ES-I3 (cell line): Measurements from ENCODE around the gene PNKD.

ENCODE experiments used
- H3K36me3 ChIP-seq: 2 replicates; pipeline ENCODE4 v1.6.1; 2013; ENCODE audit warnings: mild to moderate bottlenecking, low read length, control low read depth, moderate library complexity; ENCODE audit not compliant: insufficient read depth
- H3K4me1 ChIP-seq: 2 replicates; pipeline ENCODE4 v1.6.1; 2013; ENCODE audit warnings: mild to moderate bottlenecking, control low read depth, low read length; ENCODE audit not compliant: insufficient read depth
- H3K9ac ChIP-seq: 2 replicates; pipeline ENCODE4 v1.6.1; 2013; ENCODE audit warnings: low read depth, mild to moderate bottlenecking, low read length, moderate library complexity
- H3K9me3 ChIP-seq: 2 replicates; pipeline ENCODE4 v1.6.1; 2013; ENCODE audit warnings: mild to moderate bottlenecking, low read length, moderate library complexity; ENCODE audit not compliant: control insufficient read depth, insufficient read depth

The PNKD gene

GRCh38 chr2:218289639-218290315 is 19.5 kb downstream of the PNKD start:
- H3K9ac ChIP-seq: no peak overlapping the region
- no peaks in the 10 kb centered on the region for H3K36me3 ChIP-seq
- no peaks in the 10 kb centered on the region for H3K9me3 ChIP-seq
- H3K4me1 ChIP-seq: peaks cover 32% of the 10 kb centered on the region

GRCh38 chr2:218290316-218291261 is 20.3 kb downstream of the PNKD start:
- Histone ChIP-seq H3K4me1 (peaks cover 35% of the 10 kb centered on the region), H3K9me3 (no peaks in the 10 kb centered on the region), H3K36me3 (no peaks in the 10 kb centered on the region), H3K9ac (no peak overlapping the region)

DNA sequence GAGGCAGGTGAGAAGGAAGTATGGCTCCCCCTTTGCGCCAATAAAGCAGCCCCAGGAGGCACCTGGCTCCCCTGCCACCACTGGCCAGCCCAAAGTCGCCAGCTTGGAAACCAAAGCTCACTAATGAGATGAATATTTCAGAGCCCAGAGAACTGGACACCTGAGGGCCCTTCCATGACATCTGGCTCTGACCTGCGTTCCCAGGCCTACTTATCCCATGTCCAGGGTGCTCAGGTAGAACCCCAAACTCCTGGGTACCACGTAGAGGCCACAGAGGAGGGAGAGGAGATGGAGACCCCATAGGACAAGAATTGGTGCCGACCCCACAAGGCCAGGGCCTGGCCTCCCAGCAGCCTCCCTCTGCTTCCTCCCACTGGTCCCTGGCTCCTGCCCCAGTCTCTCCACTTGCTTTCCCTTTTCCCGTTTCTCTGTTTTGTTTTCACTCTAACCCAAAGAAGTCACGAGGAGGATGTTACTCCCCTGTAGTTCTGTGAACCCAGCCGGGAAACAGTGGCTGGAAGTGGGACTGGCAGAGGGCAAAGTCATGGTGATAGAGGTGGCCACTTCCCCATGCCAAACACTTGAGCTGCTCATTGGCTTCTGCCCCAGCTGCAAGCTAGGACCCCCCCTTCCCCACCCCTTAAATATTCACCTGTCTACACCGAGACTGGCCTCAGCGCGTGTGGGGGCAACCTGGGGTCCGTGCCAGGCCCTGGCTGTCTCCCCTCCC is 21.2 kb downstream of the PNKD start:
- peaks cover 26% of the 10 kb centered on the region for H3K4me1 ChIP-seq
- no peaks in the 10 kb centered on the region for H3K36me3 ChIP-seq
- peak overlapping the region; percentile 90; the same call in 1 of the 2 replicates for H3K9ac ChIP-seq
- H3K9me3 ChIP-seq: no peaks in the 10 kb centered on the region

DNA sequence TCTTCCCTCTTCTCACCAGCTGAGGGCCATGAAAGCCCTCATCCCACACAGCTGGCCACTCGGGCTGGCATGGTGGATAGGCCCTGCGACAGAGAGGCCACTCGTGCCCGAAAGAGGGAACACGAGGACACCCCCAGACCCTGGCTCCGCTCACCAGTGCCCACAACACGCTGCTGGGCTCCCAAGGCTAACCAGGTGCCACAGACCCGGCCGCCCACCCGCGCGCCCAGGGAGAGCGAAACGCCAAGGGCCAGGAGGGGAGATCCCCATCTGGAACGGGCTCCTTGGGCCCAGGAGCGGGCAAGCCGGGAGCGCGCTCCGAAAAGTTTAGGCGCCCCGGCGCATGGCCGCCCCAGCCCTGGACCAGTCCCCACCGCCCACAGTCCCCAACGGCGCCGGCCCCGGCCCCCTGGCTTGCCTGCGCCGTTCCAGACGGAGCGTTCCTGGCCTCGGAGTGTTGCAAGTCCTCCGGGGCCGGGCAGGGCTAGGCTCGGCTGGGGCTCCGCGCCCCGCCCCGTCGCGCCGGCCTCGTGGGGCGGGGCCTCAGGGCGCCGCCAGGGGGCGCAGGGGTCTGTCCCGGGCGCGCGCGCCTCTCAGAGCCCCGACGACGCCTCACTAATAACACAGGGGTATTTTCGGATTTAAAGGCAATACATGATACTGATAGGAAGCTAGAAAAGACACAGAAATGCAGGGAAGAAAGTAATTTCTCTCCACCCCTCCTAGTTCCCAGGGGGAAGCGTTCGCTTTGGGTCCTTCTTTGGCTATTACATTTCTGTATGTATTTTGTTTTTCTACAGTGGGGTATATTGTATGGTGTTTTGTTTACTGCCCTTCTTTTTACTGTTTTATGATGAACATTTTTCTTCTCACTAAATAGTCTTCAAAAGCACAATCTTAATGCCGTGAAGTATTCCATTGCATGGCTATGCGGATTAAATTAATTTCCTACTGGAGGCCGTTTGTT is 22.0 kb downstream of the PNKD start, which contains the start of gene TMBIM1:
TSS of gene TMBIM1 (minus strand) at position 456 of the 967 bp plus-strand sequence. CDS start 10,362 bp downstream, outside the sequence.
- Histone ChIP-seq H3K9me3 (no peaks in the 10 kb centered on the region), H3K4me1 (peaks cover 20% of the 10 kb centered on the region; the same call in 1 of the 2 replicates), H3K36me3 (no peaks in the 10 kb centered on the region), H3K9ac (peak within 1 kb of the TSS; percentile 90)

GRCh38 chr2:218293715-218294429 is 23.6 kb downstream of the PNKD start:
- no peaks in the 10 kb centered on the region for H3K9me3 ChIP-seq
- H3K9ac ChIP-seq: no peak overlapping the region
- no peaks in the 10 kb centered on the region for H3K36me3 ChIP-seq
- peaks cover 20% of the 10 kb centered on the region; the same call in 1 of the 2 replicates for H3K4me1 ChIP-seq

DNA sequence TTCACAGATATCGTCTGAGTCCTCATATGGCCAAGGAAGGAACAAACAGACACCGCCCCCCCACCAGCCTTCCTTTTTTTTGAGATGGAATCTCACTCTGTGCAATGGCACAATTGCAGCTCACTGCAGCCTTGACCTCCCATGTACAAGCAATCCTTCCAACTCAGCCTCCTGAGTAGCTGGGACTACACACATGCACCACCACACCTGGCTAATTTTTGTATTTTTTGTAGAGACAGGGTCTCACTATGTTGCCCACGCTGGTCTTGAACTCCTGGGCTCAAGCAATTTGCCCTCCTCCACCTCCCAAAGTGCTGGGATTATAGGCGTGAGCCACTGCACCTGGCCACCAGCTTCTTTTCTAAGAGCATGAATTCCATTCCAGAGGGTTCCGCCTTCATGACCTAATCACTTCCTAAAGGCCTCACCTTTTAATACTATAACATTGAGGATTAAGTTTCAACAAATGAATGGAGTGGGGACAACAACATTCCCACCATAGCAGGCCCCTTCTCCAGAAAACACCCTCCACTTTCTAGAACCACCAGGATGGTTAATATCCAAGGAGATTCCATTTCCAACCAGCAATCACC is 24.2 kb downstream of the PNKD start:
- H3K4me1 ChIP-seq: peaks cover 19% of the 10 kb centered on the region; the same call in 1 of the 2 replicates
- H3K36me3 ChIP-seq: no peaks in the 10 kb centered on the region
- no peaks in the 10 kb centered on the region for H3K9me3 ChIP-seq
- no peak overlapping the region for H3K9ac ChIP-seq

DNA sequence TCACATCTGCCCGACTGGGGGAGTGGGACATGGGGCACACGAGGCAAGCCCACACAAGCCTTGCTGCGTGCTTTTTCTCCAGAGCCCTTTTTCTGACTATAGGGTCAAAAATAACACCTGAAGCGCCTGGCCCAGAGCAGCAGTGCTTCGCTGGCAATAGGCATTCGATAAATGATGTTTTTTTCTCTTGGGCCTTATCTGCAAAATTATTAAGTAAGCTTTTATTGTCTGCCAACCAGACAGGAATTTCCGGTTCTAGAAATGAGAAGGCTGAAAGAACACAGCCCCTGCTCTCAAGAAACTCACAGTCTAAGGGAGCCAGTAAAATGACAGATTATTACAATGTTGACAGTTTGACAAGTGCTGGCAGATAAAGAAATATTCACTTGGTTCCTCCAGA is 24.7 kb downstream of the PNKD start:
- peaks cover 14% of the 10 kb centered on the region; the same call in 1 of the 2 replicates for H3K4me1 ChIP-seq
- no peaks in the 10 kb centered on the region for H3K9me3 ChIP-seq
- H3K9ac ChIP-seq: no peak overlapping the region
- H3K36me3 ChIP-seq: no peaks in the 10 kb centered on the region

DNA sequence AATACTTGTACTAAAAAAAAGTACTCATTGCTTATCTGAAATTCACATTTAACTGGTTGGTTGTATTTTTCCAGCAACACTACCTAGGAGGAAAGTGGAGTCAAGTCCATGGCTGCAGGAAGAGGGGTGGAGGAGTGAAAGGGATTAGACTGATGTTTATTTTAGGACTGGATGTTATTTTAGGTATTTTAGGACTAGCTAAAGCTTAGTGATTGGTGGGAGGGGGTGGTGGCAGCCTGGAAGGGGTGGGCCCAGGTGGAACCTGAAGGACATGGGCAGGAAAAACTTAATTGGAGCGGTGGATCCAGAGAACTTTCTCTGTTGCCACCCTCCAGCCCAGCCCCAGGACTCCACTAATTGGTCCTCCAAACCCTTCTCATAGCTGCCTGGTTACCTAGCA is 25.9 kb downstream of the PNKD start:
- no peak overlapping the region for H3K9ac ChIP-seq
- H3K36me3 ChIP-seq: no peaks in the 10 kb centered on the region
- no peaks in the 10 kb centered on the region for H3K9me3 ChIP-seq
- H3K4me1 ChIP-seq: peaks cover 12% of the 10 kb centered on the region; the same call in 1 of the 2 replicates

GRCh38 chr2:218296847-218297246 is 26.5 kb downstream of the PNKD start:
- no peaks in the 10 kb centered on the region for H3K9me3 ChIP-seq
- peaks cover 12% of the 10 kb centered on the region; the same call in 1 of the 2 replicates for H3K4me1 ChIP-seq
- H3K36me3 ChIP-seq: no peaks in the 10 kb centered on the region
- H3K9ac ChIP-seq: no peak overlapping the region

DNA sequence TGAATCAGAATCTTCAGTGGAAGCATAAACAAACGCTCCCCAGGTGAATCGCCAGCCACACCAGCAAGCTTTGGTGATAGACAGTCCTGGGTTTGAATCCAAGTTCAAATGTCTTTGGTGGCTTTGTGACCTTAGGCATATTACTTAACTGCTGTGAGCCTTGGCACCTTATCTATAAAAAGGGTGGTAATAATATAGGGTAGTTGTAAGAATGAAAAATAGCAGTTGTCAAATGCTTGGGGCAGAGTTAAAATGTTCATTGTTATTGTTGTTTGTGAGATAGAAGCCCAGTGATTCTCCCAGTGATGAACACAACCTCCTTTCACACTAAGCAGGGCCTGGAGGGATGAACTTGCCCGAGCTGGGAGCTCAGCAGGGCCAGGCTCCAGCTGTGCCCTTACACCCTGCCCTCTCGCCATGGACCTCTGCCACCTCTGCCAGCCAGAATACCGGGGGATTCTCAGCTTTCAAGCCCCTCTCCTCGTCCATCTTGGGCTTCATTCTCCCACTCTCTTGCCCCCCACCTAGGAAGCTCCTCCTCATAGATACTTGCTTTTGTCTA is 28.1 kb downstream of the PNKD start:
- no peaks in the 10 kb centered on the region for H3K36me3 ChIP-seq
- H3K4me1 ChIP-seq: peaks cover 9% of the 10 kb centered on the region; the same call in 1 of the 2 replicates
- H3K9ac ChIP-seq: no peak overlapping the region
- H3K9me3 ChIP-seq: no peaks in the 10 kb centered on the region

GRCh38 chr2:218300141-218300540 is 29.8 kb downstream of the PNKD start:
- Histone ChIP-seq H3K9me3 (no peaks in the 10 kb centered on the region), H3K4me1 (peaks cover 2% of the 10 kb centered on the region; the same call in 1 of the 2 replicates), H3K36me3 (no peaks in the 10 kb centered on the region), H3K9ac (no peak overlapping the region)

DNA sequence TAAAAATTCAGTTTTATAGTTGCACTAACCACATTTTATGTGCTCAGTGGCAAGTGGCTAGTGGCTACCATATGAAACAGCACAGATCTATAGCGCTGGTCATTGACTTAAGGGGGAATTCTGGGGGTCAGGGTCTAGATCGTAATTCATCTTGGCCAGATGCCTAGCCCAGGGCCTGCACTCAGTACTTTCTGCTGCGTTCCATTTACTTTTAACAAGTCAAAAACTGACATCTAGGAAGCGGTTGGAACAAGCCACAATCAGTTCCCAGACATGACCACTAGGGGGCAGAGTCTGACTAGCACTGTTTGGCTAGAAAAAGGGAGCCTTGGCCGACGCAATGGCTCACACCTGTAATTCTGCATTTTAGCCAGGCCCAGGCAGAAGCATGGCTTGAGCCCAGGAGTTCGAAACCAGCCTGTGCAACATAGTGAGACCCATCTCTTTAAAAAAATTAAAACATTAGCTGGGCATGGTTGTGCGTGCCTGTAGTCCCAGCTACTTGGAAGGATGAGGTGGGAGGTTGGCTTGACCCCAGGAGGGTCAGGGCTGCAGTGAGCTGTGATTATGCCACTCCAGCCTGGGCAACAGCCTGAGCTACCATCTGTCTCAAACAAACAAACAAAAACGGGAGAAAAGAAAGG is 31.0 kb downstream of the PNKD start:
- no peak overlapping the region for H3K9ac ChIP-seq
- no peaks in the 10 kb centered on the region for H3K9me3 ChIP-seq
- H3K4me1 ChIP-seq: no peaks in the 10 kb centered on the region; the same call in 1 of the 2 replicates
- no peaks in the 10 kb centered on the region for H3K36me3 ChIP-seq
